Right ventricle myocardium superior (tissue), 1 donor: ENCODE results near the gene TEX38. TPM values are rescaled to one million over a fixed set of nuclear protein-coding genes. Genes with fewer than 3 reads are reported as not detected.
"Not testable (repeated sequence)": the region's sequence is repeated elsewhere in the genome, so short reads cannot be mapped to it uniquely, and the experiment has no call there.

Source experiments
- ATAC-seq: fragments of 200-7000 bp; cut with Tn5 transposase; one replicate; pipeline ENCODE4 v1.9.1; 2020; ENCODE audit warnings: mild to moderate bottlenecking; ENCODE audit not compliant: poor library complexity
- DNase-seq: peaks from one replicate; pipeline ENCODE4 v3.0.0-alpha.2; 2020
- intact Hi-C: fragments of 100-400 bp; cut with DNase I; formaldehyde crosslinking; loops from one replicate; pipeline ENCODE4 v1.11.2; 2022
- long read RNA-seq: library from polyadenylated mRNA; unstranded; transcript quantifications from one replicate; pipeline ENCODE4 v2.0.0, GENCODE V29; 2021
- total RNA-seq: library from RNA; stranded (reverse); fragmentation: NEBNext Ultra II Directional; extraction: Animal tissue kit (Norgen Biotek cat#: 25700); gene quantifications from one replicate; pipeline ENCODE4 v1.2.1, GENCODE V29; 2021
- donor health status: DM: no; HTN: yes; CAD: no; lungs with severe emphysema.

TEX38 gene
- total RNA-seq, result not detected
- long read RNA-seq, result 0 reads

- no peak for ATAC-seq
- intact Hi-C loops, result no loop called here
- DNase-seq, result no peak
Measured at GRCh38 chr1:46671554-46671953, at the start of gene TEX38. TEX38 (plus strand) TSS chr1:46671854; CDS start chr1:46671935, 81 bp downstream.

- DNase-seq (no peak), ATAC-seq (no peak)
- intact Hi-C loops, result loop anchor here (10.0 kb wide), 1 partner anchor 103 kb away; no protein-coding TSS in a partner anchor
Measured at GRCh38 chr1:46621930-46622329, 49.7 kb upstream of the TEX38 start.

- DNase-seq, result no peak
- no peak for ATAC-seq
- intact Hi-C loops, result loop anchor here (10.0 kb wide), 1 partner anchor 102 kb away; no protein-coding TSS in a partner anchor
Measured at GRCh38 chr1:46622344-46622743, 49.3 kb upstream of the TEX38 start.

DNA sequence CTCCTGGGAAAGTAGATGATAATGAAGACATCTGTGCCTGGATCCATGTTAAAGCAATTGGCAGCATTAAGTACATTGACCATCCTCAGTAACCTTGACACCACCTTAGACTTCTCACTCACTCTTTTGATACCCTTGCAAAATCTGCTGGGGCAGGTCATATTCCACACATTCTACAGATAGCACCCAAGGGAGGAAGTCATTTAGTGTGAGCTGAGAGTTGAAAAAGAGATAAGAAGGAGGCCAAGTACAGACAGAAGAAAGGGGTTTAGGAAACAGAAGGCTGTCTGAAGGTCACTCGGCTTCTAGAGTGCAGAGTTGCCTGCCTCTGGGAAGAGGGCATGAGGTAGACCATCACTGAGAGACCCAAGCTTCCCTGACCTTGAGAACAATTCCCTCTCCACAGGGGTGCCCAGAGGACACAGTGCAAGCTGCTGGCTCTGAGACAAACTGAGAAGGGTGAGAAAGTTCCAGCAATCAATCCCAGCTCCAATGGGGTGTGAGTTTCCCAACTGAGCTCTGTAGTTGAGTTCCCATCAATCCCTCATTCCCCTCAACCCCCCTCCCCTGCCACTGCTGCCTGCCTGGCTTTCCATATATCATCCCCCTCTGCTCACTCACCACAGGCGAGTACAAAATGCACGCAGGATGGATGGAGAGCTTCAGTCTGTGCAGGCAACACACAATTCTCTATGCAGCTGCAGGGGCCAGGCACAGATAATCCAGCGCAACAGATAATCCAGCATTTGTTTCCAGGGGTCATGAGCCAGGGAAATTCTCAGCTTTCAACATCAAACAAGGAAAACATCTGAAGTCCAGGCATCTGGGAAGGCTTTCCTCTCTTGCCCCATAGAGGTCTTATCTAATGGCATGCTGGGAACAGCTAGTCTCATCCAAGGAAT lies 47.7 kb upstream of the TEX38 start:
- ATAC-seq (peak; percentile 51), DNase-seq (no peak)
- intact Hi-C loops, result loop anchor here (10.0 kb wide), 1 partner anchor 101 kb away; no protein-coding TSS in a partner anchor

DNA sequence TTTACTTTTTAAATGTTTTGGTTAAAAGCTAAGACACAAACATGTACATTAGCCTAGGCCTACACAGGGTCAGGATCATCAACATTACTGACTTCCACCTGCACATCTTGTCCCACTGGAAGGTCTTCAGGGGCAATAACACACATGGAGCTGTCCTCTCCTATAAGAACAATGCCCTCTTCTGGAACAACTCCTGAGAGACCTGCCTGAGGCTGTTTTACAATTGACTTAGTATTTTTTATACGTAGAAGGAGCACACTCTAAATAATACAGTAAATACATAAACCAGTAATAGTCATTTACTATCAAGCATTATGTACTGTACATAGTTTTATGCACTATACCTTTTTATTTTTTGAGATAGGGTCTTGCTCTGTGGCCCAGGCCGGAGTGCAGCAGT lies 40.9 kb upstream of the TEX38 start:
- no peak for ATAC-seq
- intact Hi-C loops, result no loop called here
- no peak for DNase-seq

DNA sequence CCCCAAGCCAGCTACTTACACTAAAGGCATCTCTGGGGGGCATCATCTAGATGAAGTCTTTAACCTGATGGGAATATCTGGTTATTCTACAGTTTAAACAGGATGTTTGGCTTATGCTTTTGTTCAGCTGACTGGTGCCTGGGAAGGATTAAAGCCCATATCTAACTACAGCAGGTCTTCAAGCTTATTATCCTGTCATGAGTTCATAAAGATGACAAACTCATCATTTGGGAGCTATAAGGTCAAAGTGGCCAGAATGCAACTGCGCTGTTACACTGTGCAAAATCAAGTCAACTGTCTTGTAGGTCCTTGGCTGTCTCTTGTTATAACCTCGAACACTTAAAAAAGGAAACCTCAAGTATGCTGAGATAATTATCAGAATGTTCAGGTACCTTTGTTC lies 36.4 kb upstream of the TEX38 start:
- ATAC-seq (no peak), DNase-seq (no peak)
- intact Hi-C loops, result no loop called here

GRCh38 chr1:46637444-46638083 lies 34.1 kb upstream of the TEX38 start:
- DNase-seq (no peak), ATAC-seq (peak; percentile 82)
- intact Hi-C loops, result no loop called here

- DNase-seq (no peak), ATAC-seq (no peak)
- intact Hi-C loops, result no loop called here
Measured at GRCh38 chr1:46638921-46639320, 32.7 kb upstream of the TEX38 start.

GRCh38 chr1:46639547-46639946 lies 32.1 kb upstream of the TEX38 start:
- intact Hi-C loops, result no loop called here
- DNase-seq (no peak), ATAC-seq (no peak)

- ATAC-seq (no peak), DNase-seq (no peak)
- intact Hi-C loops, result no loop called here
Measured at GRCh38 chr1:46642115-46642680, 29.5 kb upstream of the TEX38 start.

GRCh38 chr1:46643368-46643775 lies 28.3 kb upstream of the TEX38 start:
- intact Hi-C loops, result no loop called here
- DNase-seq (no peak), ATAC-seq (peak; percentile 68)

GRCh38 chr1:46645815-46646214 lies 25.8 kb upstream of the TEX38 start:
- no peak for ATAC-seq
- DNase-seq, result no peak
- intact Hi-C loops, result no loop called here

DNA sequence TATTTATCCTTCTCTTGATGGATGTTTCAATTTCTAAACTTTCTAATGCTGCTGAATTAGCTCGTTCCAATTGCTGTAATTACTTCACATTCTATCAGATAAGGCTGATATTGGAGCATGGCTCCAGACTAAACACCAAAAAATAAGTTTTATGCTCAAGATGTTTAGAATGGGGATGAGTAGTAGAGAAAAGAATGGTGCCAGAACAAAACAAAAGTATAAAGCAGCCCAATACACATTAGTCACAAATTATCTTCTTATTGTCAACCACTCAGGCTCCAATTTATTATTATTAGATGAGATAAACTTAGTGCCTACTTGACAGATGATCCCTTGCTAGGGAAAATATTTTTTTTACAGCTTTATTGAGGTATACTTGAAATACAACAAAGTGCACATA lies 25.3 kb upstream of the TEX38 start:
- intact Hi-C loops, result no loop called here
- DNase-seq, result no peak
- ATAC-seq, result no peak

GRCh38 chr1:46646844-46647243 lies 24.8 kb upstream of the TEX38 start:
- DNase-seq, result no peak
- intact Hi-C loops, result no loop called here
- ATAC-seq, result no peak

DNA sequence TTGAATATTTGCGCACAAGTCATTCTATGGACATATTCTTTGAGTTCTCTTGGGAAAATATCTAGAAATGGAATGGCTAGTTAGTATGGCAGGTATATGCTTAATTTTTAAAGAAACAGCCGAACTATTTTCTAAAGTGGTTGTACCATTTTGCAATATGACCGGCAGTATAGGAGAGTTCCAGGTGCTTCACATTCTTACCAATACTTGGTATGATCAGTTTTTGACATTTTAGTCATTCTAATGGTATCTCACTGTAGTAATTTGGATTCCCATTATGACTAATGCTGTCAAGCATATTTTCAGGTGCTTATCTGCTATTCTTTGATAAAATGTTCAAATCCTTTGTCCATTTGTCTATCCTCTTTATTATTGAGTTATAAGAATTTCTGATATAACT lies 24.0 kb upstream of the TEX38 start:
- intact Hi-C loops, result no loop called here
- ATAC-seq (no peak), DNase-seq (no peak)

DNA sequence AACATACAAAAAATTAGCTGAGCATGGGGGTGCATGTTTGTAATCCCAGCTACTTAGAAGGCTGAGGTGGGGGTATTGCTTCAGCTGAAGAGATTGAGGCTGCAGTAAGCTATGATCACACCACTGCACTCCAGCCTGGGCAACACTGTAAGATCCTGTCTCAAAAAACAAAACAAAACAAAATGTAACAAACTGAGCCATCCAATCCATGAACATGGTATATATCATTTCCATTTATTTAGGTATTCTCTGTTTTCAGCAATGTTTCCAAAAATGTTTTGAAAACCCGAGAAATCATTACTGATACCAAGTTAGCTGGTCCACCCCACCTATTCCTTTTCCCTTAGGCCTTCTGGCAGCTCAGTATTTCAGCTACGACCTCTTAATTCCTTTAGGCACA lies 21.9 kb upstream of the TEX38 start:
- ATAC-seq (no peak), DNase-seq (no peak)
- intact Hi-C loops, result no loop called here

- DNase-seq, result no peak
- intact Hi-C loops, result no loop called here
- ATAC-seq, result no peak
Measured at GRCh38 chr1:46650491-46650890, 21.2 kb upstream of the TEX38 start.

DNA sequence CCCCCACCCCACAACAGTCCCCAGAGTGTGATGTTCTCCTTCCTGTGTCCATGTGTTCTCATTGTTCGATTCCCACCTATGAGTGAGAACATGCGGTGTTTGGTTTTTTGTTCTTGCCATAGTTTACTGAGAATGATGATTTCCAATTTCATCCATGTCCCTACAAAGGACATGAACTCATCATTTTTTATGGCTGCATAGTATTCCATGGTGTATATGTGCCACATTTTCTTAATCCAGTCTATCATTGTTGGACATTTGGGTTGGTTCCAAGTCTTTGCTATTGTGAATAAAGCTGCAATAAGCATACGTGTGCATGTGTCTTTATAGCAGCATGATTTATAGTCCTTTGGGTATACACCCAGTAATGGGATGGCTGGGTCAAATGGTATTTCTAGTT lies 20.5 kb upstream of the TEX38 start:
- ATAC-seq, DNase-seq, intact Hi-C loops: not testable (repeated sequence)

DNA sequence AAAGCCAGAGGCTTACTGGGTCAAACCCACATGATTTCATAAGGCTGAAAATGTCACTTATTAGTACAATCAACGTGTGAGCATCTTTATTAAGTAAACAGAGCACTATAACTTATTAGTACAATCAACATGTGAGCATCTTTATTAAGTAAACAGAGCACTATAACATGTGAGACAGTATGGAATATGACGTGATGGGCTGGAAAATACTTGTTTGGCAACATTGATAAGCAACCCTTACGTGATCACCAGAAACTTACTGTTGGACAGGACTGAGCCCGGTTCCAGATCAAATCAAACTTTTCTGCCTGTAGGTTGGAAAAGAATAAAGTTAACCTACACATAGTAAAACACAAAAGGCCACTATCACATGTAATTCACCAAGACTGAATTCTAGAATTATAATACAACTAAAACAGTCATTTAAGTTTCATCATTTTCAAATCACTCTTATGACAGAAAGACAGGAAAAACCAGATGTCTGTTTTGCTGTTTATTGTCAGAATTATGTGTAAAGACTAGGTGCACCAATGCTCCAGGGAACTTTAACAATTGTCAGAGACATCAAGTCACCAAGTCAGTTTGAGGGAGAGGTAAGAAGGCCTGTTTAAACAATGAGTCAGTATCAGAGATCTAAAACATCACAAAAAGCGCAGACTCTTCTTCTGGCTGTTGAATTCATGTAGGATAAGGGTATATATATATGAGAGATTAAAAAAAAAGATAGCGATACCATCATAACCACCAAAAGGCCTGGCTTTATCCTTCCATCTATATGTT lies 19.1 kb upstream of the TEX38 start:
- ATAC-seq, result no peak
- intact Hi-C loops, result no loop called here
- no peak for DNase-seq
